Nephron progenitor cell (in vitro differentiated cells): ENCODE measurements around the gene TMEM207.

Experiments
- DNase-seq: peaks from one replicate; pipeline ENCODE4 v3.0.0; 2021
- H3K27ac Mint-ChIP-seq: 2 replicates; pipeline ENCODE4 v1.8.0; 2021; ENCODE audit warnings: mild to moderate bottlenecking, moderate library complexity, mixed read lengths
- H3K27me3 Mint-ChIP-seq: 2 replicates; pipeline ENCODE4 v1.8.0; 2021; ENCODE audit warnings: mild to moderate bottlenecking, low read depth, mixed read lengths; ENCODE audit not compliant: poor library complexity
- H3K36me3 Mint-ChIP-seq: 2 replicates; pipeline ENCODE4 v1.8.0; 2021; ENCODE audit warnings: low read depth, mixed read lengths
- H3K4me1 Mint-ChIP-seq: 2 replicates; pipeline ENCODE4 v1.8.0; 2021; ENCODE audit warnings: mixed read lengths
- H3K4me3 Mint-ChIP-seq: 2 replicates; pipeline ENCODE4 v1.8.0; 2021; ENCODE audit warnings: mild to moderate bottlenecking, moderate library complexity, mixed read lengths
- H3K9me3 Mint-ChIP-seq: 2 replicates; pipeline ENCODE4 v1.8.0; 2021; ENCODE audit warnings: mild to moderate bottlenecking, moderate library complexity, mixed read lengths
- CTCF ChIP-seq: fragments of 200-600 bp; sonication (generic); IDR thresholded peaks from 2 replicates; pipeline ENCODE4 v1.5.0; 2021; ENCODE audit warnings: antibody characterized with exemption

The TMEM207 gene

GRCh38 chr3:190456770-190457169, 7.1 kb upstream of the TMEM207 start:
- Mint-ChIP-seq H3K4me1 (no peaks in the 10 kb centered on the region), H3K27ac (no peak overlapping the region), H3K4me3 (no peak overlapping the region), H3K9me3 (no peaks in the 10 kb centered on the region), H3K36me3 (no peaks in the 10 kb centered on the region), H3K27me3 (no peaks in the 10 kb centered on the region)
- DNase-seq, result no peak
- TF ChIP-seq CTCF, result no peak

DNA sequence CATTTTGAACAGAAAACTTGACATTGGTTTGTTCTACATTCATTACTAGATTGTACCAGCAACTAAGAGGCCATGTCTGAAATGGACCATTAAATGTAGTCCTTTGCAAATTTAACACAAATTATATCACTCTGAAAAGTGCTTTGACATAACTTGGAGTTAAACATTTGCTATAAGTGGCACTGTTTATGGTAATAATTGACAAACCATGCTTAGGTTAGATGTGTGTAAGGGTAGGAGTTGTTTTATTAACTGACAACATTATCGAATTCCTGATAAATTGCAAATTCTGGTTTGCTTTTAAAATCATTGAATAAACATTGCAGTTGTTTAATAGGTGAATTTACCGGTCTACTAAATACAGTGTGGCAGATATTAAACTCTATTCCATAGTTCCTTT, 6.1 kb upstream of the TMEM207 start:
- no peak for DNase-seq
- Mint-ChIP-seq H3K27ac (no peak overlapping the region), H3K9me3 (no peaks in the 10 kb centered on the region), H3K4me1 (no peaks in the 10 kb centered on the region), H3K4me3 (no peak overlapping the region), H3K27me3 (peaks cover 2% of the 10 kb centered on the region), H3K36me3 (no peaks in the 10 kb centered on the region)
- no peak for TF ChIP-seq CTCF

- Mint-ChIP-seq H3K27me3 (peaks cover 6% of the 10 kb centered on the region), H3K9me3 (no peaks in the 10 kb centered on the region), H3K4me3 (no peak overlapping the region), H3K27ac (no peak overlapping the region), H3K36me3 (no peaks in the 10 kb centered on the region), H3K4me1 (no peaks in the 10 kb centered on the region)
- no peak for TF ChIP-seq CTCF
- no peak for DNase-seq
Measured at GRCh38 chr3:190448256-190448655, 1.4 kb downstream of the TMEM207 start.

- Mint-ChIP-seq H3K4me3 (no peak overlapping the region), H3K27ac (no peak overlapping the region)
- DNase-seq, result no peak
Measured at GRCh38 chr3:190446573-190447279, 3.0 kb downstream of the TMEM207 start.

GRCh38 chr3:190444576-190445145, 5.0 kb downstream of the TMEM207 start:
- TF ChIP-seq CTCF, result no peak
- no peaks in the 10 kb centered on the region for H3K9me3 Mint-ChIP-seq
- peaks cover 4% of the 10 kb centered on the region for H3K27me3 Mint-ChIP-seq
- H3K4me1 Mint-ChIP-seq, result no peaks in the 10 kb centered on the region
- no peak overlapping the region for H3K27ac Mint-ChIP-seq
- no peak for DNase-seq
- H3K36me3 Mint-ChIP-seq, result no peaks in the 10 kb centered on the region
- no peak overlapping the region for H3K4me3 Mint-ChIP-seq

More at GRCh38 chr3:190446573-190447279, 3.0 kb downstream of the TMEM207 start:
- H3K27me3 Mint-ChIP-seq, result peaks cover 6% of the 10 kb centered on the region
- no peak for TF ChIP-seq CTCF
- H3K4me1 Mint-ChIP-seq, result no peaks in the 10 kb centered on the region
- no peaks in the 10 kb centered on the region for H3K36me3 Mint-ChIP-seq
- H3K9me3 Mint-ChIP-seq, result no peaks in the 10 kb centered on the region

- DNase-seq, result no peak
- H3K36me3 Mint-ChIP-seq, result no peaks in the 10 kb centered on the region
- H3K27ac Mint-ChIP-seq, result no peak overlapping the region
- H3K4me3 Mint-ChIP-seq, result no peak overlapping the region
- no peaks in the 10 kb centered on the region for H3K9me3 Mint-ChIP-seq
- no peak for TF ChIP-seq CTCF
- H3K27me3 Mint-ChIP-seq, result peaks cover 4% of the 10 kb centered on the region
- H3K4me1 Mint-ChIP-seq, result no peaks in the 10 kb centered on the region
Measured at GRCh38 chr3:190444006-190444405, 5.7 kb downstream of the TMEM207 start.
